Common myeloid progenitor, CD34-positive (primary cell): ENCODE data around the gene TNFRSF25.
"Not testable (repeated sequence)": the region's sequence is repeated elsewhere in the genome, so short reads cannot be mapped to it uniquely, and the experiment has no call there.

Experiments used
- CTCF ChIA-PET: fragments of 350-600 bp; sonication (Branson Sonifier 250); formaldehyde crosslinking; loops from one replicate; lab custom pipeline; 2021; ENCODE audit warnings: antibody characterized with exemption; lab: Charles Lee
- POLR2A ChIA-PET: fragments of 350-600 bp; sonication (Branson Sonifier 250); formaldehyde crosslinking; loops from one replicate; lab custom pipeline; 2021; ENCODE audit warnings: antibody characterized with exemption; lab: Charles Lee
- DNase-seq, 3 donors: peaks; one replicate each; pipeline versions ENCODE4 v3.0.0 to v3.0.0-alpha.2; 2013
- H3K27ac ChIP-seq, 2 experiments: 1 replicate in 1 of 2; 2 replicates in 1 of 2; pipeline ENCODE4 v1.7.0; 2013; ENCODE audit warnings: inconsistent platforms in 2 of 2, low read length in 2 of 2, mild to moderate bottlenecking in 2 of 2, low read depth in 1 of 2, moderate library complexity in 1 of 2; ENCODE audit not compliant: severe bottlenecking in 2 of 2, insufficient read depth in 1 of 2, poor library complexity in 1 of 2
- H3K27me3 ChIP-seq, 5 experiments: replicated peaks in 2 of 5; 1 replicate in 3 of 5; 2 replicates in 2 of 5; pipeline versions ENCODE4 v1.6.1 to v1.7.0; 2013; ENCODE audit warnings: low read length in 4 of 5, mild to moderate bottlenecking in 2 of 5, moderate library complexity in 2 of 5, inconsistent platforms in 1 of 5; ENCODE audit not compliant: insufficient read depth in 5 of 5, control insufficient read depth in 4 of 5
- H3K36me3 ChIP-seq, 4 experiments: 1 replicate in 2 of 4; 2 replicates in 2 of 4; pipeline versions ENCODE4 v1.6.1 to v1.7.0; 2013; ENCODE audit warnings: low read length in 3 of 4, control low read depth in 1 of 4, mild to moderate bottlenecking in 1 of 4; ENCODE audit not compliant: control insufficient read depth in 4 of 4, insufficient read depth in 4 of 4
- H3K4me1 ChIP-seq, 4 experiments: 1 replicate in 3 of 4; 2 replicates in 1 of 4; pipeline versions ENCODE4 v1.6.1 to v1.7.1; 2013; ENCODE audit warnings: low read length in 3 of 4, mild to moderate bottlenecking in 3 of 4, control low read depth in 1 of 4, inconsistent platforms in 1 of 4, moderate library complexity in 1 of 4; ENCODE audit not compliant: control insufficient read depth in 4 of 4, insufficient read depth in 4 of 4; ENCODE audit errors: control extremely low read depth in 1 of 4
- H3K4me3 ChIP-seq, 7 experiments: 1 replicate in 4 of 7; 2 replicates in 3 of 7; pipeline versions ENCODE4 v1.5.1 to v1.7.0; 2013; ENCODE audit warnings: mild to moderate bottlenecking in 7 of 7, low read length in 6 of 7, moderate library complexity in 6 of 7, inconsistent platforms in 2 of 7, low read depth in 2 of 7, control low read depth in 1 of 7; ENCODE audit not compliant: insufficient read depth in 4 of 7, control insufficient read depth in 1 of 7; ENCODE audit errors: extremely low read depth in 1 of 7
- H3K9me3 ChIP-seq, 5 experiments: 1 replicate in 4 of 5; 2 replicates in 1 of 5; pipeline versions ENCODE4 v1.6.1 to v1.7.1; 2013; ENCODE audit warnings: low read length in 4 of 5, mild to moderate bottlenecking in 2 of 5, inconsistent platforms in 1 of 5, low read depth in 1 of 5, moderate library complexity in 1 of 5; ENCODE audit not compliant: control insufficient read depth in 4 of 5, insufficient read depth in 2 of 5; ENCODE audit errors: control extremely low read depth in 1 of 5
- WGBS: methylation state at CpG from one replicate; pipeline ENCODE4 v1.1.5; 2013; ENCODE audit not compliant: insufficient coverage; 5-methylcytosine and 5-hydroxymethylcytosine counted together

TNFRSF25 gene

DNA sequence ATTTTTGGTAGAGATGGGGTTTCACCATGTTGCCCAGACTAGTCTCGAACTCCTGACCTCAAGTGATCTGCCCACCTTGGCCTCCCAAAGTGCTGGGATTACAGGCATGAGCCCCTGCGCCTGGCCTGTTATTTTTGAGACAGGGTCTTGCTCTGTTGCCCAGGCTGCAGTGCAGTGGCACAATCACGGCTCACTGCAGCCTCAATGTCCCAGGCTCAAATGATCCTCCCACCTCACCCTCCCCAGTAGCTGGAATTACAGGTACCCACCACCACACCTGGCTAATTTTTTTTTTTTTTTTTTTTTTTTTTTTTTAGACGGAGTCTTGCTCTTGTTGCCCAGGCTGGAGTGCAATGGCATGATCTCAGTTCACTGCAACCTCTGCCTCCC lies 27.9 kb upstream of the TNFRSF25 start:
- Histone ChIP-seq H3K4me1 (peaks cover 0 to 43% (median 36%) of the 10 kb centered on the region in 4 experiments), H3K27me3 (peaks cover 0 to 32% (median 17%) of the 10 kb centered on the region in 5 experiments)
- not testable (repeated sequence) for H3K27ac ChIP-seq, H3K36me3 ChIP-seq, DNase-seq, H3K4me3 ChIP-seq, H3K9me3 ChIP-seq
- POLR2A ChIA-PET, result interaction anchor here (0.8 kb wide), 1 partner anchor 1838 kb away, joined by 4 read pairs; no protein-coding TSS in a partner anchor
- WGBS, result 100% methylated on average over 2 of the region's 4 CpGs
- CTCF ChIA-PET, result interaction anchor here (1.3 to 4.7 kb wide), 2 partner anchors 15 to 60 kb away, joined by 3 to 20 read pairs; partner anchors contain the start of gene NOL9

DNA sequence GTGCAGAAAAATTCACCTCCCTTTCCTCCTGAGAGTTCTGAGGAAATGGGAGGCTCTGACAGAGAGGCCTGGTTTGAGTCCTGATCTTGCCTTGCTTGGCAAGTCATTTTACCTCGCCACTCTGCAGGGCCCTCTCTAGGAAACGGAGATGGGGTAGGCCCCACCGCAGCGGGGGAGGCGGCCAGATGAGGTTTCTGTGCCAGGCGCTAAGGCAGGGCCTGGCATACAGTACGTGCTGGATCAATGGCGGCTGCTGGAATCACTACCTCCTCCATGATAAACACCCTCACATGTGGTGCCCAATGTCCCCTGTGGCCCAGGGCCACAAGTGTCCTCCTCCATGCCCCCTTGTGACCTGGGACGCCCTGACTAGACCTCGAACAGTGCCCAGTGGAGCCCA lies 26.0 kb upstream of the TNFRSF25 start:
- WGBS, result 83% methylated on average over 10 of the region's 10 CpGs
- H3K4me1 ChIP-seq, result peaks cover 0 to 34% (median 30%) of the 10 kb centered on the region in 4 experiments
- ChIA-PET POLR2A (no interaction called here), CTCF (interaction anchor here (0.5 to 4.7 kb wide), 6 partner anchors 13 to 154 kb away, joined by 3 to 20 read pairs (median 5); no protein-coding TSS in a partner anchor)
- no peak overlapping the region for H3K4me3 ChIP-seq
- no peak overlapping the region for H3K27ac ChIP-seq
- H3K27me3 ChIP-seq, result peaks cover 0 to 20% (median 13%) of the 10 kb centered on the region in 5 experiments
- no peaks in the 10 kb centered on the region for H3K9me3 ChIP-seq
- H3K36me3 ChIP-seq, result no peaks in the 10 kb centered on the region
- DNase-seq, result peak in 2 of 3 donors; percentile 35 to 39

DNA sequence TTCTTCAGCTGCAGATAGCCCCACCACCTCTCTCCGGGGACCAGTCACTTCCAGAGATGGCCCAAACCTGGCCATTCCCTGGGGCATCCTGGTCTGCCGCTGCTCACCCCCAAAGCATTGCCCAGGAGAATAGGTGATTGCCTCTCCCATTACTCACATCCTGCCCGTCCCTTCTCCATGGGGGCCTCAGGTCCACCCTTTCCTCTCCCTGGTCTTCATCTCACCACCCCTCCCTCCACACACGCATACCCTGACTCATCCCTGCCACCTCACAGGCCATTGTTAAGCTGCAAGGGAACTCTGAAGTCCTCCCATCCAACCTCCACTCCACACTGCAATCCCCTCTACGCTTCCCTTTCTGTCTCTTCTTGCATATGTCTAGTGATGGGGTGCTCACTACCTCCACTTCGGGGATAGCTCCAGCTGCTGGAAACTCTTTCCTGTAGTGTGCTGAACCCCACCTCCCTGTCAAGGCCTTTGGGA lies 25.5 kb upstream of the TNFRSF25 start, which contains the start of gene PLEKHG5:
Gene PLEKHG5 (minus strand): TSS at position 188 of the 483 bp plus-strand sequence. CDS start 14,096 bp downstream, outside the sequence.
- H3K4me3 ChIP-seq, result peak within 1 kb of the TSS; percentile 53 to 82 (median 63)
- no peak within 1 kb of the TSS for H3K27ac ChIP-seq
- no peaks in the 10 kb centered on the region for H3K9me3 ChIP-seq
- WGBS, result 100% methylated on average over 3 of the region's 6 CpGs
- POLR2A ChIA-PET, result no interaction called here
- CTCF ChIA-PET, result interaction anchor here (0.5 to 4.7 kb wide), 5 partner anchors 12 to 155 kb away, joined by 3 to 20 read pairs (median 5); no protein-coding TSS in a partner anchor
- H3K27me3 ChIP-seq, result peaks cover 0 to 20% (median 10%) of the 10 kb centered on the region in 5 experiments
- no peaks in the 10 kb centered on the region for H3K36me3 ChIP-seq
- DNase-seq, result no peak
- H3K4me1 ChIP-seq, result peaks cover 0 to 30% (median 25%) of the 10 kb centered on the region in 4 experiments

DNA sequence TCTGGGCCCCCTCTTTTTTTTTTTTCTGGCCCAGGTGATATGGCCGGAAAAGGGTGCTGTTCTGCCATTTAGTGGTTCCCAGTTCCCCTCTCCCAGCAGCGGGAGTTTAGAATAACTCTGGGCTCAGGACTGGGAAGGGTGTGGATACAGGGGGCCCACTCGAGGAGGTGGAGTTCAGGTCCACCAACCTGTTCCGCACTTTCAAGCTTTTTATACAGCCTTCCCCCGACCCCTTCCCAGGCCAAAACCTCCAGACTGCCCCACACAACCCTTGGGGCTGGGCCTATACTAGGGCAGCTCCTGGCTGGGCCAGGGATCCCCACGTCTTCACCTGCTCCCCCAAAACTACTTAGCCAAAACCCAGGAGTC lies 25.1 kb upstream of the TNFRSF25 start:
- CTCF ChIA-PET, result interaction anchor here (0.6 to 4.7 kb wide), 7 partner anchors 12 to 244 kb away, joined by 3 to 20 read pairs (median 5); no protein-coding TSS in a partner anchor
- no peak overlapping the region for H3K27ac ChIP-seq

DNA sequence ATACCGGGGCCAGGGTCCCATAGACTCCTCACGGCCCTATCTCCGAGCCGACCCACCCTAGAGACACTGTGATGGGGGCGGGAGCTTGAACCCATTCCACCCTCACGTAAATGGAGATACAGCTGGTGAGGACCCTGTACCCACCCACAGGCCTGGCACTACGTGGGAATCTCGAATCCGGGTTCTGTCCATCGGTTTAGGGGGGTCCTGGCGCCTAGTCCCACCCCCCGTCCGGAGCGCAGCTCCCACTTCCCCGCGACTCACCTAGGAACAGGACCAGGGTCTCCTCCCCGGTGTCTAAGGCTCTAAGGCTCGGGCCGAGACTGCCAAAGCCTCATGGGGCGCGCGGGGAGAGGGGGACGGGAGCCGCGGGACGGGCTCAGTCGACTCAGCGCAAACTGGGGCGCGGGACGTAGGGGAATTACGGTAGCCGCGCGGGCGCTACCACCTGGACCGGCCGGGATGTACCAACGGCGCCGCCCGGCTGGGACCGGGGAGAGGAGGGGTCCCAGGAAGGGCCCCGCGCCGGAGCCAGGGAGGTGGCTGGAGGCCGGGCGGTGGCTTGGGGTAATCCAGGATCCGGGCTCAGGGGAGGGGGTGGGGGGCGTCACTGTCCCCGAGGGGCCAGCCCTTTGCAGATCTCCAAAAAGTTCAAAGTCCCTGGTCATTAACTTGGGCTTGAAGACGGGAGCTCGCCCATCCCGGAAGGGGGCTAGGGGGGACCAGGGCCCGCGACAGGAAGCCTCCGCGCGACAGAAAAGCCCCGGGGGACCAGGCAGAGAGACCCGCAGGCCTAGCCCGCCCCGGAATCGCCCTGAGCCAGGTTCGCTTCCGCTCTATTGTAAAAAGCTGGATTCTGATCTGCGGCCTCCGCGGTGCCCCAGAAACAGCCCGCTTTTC lies 24.5 kb upstream of the TNFRSF25 start:
- under 1% methylated on average over 59 of the region's 70 CpGs for WGBS
- POLR2A ChIA-PET, result interaction anchor here (0.6 kb wide), 1 partner anchor 310 kb away, joined by 5 read pairs; no protein-coding TSS in a partner anchor
- no peak overlapping the region for H3K27ac ChIP-seq
- H3K27me3 ChIP-seq, result peaks cover 0 to 19% (median 7%) of the 10 kb centered on the region in 5 experiments
- H3K9me3 ChIP-seq, result no peaks in the 10 kb centered on the region
- CTCF ChIA-PET, result interaction anchor here (0.6 to 4.7 kb wide), 9 partner anchors 11 to 243 kb away, joined by 3 to 20 read pairs (median 4); no protein-coding TSS in a partner anchor
- H3K36me3 ChIP-seq, result no peaks in the 10 kb centered on the region
- peaks cover 0 to 28% (median 22%) of the 10 kb centered on the region in 4 experiments for H3K4me1 ChIP-seq
- H3K4me3 ChIP-seq, result peak overlapping the region; percentile 53 to 82 (median 63)
- DNase-seq, result peak; percentile 46 to 69 (median 62)

More for the DNA sequence above, 25.1 kb upstream of the TNFRSF25 start:
- Histone ChIP-seq H3K27me3 (peaks cover 0 to 20% (median 8%) of the 10 kb centered on the region in 5 experiments), H3K4me3 (peak overlapping the region; percentile 53 to 82 (median 63)), H3K36me3 (no peaks in the 10 kb centered on the region), H3K4me1 (peaks cover 0 to 29% (median 23%) of the 10 kb centered on the region in 4 experiments), H3K9me3 (no peaks in the 10 kb centered on the region)
- DNase-seq, result no peak
- whole genome bisulfite sequencing, result 77% methylated on average over 3 of the region's 6 CpGs
- POLR2A ChIA-PET, result interaction anchor here (0.6 kb wide), 1 partner anchor 310 kb away, joined by 5 read pairs; no protein-coding TSS in a partner anchor

GRCh38 chr1:6489799-6490180 lies 23.8 kb upstream of the TNFRSF25 start:
- Histone ChIP-seq H3K9me3 (no peaks in the 10 kb centered on the region), H3K4me1 (peaks cover 0 to 32% (median 26%) of the 10 kb centered on the region in 4 experiments), H3K36me3 (no peaks in the 10 kb centered on the region), H3K4me3 (peak overlapping the region; percentile 53 to 82 (median 63)), H3K27ac (no peak overlapping the region), H3K27me3 (peaks cover 0 to 25% (median 7%) of the 10 kb centered on the region in 5 experiments)
- POLR2A ChIA-PET, result no interaction called here
- 16% methylated on average over 13 of the region's 21 CpGs for WGBS
- CTCF ChIA-PET, result interaction anchor here (1.1 to 4.7 kb wide), 8 partner anchors 11 to 242 kb away, joined by 3 to 20 read pairs (median 4); no protein-coding TSS in a partner anchor
- peak; percentile 64 to 79 (median 75) for DNase-seq
